BE2C (cell line): ENCODE measurements around the gene SEC24D.

ENCODE experiments used
- DNase-seq: peaks from one replicate; pipeline ENCODE4 v3.0.0-alpha.2; 2020
- H3K27me3 ChIP-seq: fragments of 250-450 bp; sonication (Bioruptor Pico); 2 replicates; pipeline ENCODE4 v1.5.1; 2020; ENCODE audit warnings: mild to moderate bottlenecking
- H3K36me3 ChIP-seq: fragments of 250-450 bp; sonication (Bioruptor Pico); 2 replicates; pipeline ENCODE4 v1.5.1; 2020; ENCODE audit warnings: mild to moderate bottlenecking
- H3K4me1 ChIP-seq: fragments of 250-450 bp; sonication (Bioruptor Pico); 2 replicates; pipeline ENCODE4 v1.5.1; 2020
- H3K4me3 ChIP-seq: 2 replicates; pipeline ENCODE4 v1.5.1; 2011; ENCODE audit warnings: low read depth, low read length
- H3K9me3 ChIP-seq: fragments of 250-450 bp; sonication (Bioruptor Pico); 2 replicates; pipeline ENCODE4 v1.5.1; 2020
- CTCF ChIP-seq: IDR thresholded peaks from 2 replicates; pipeline ENCODE4 v1.5.1; 2012; ENCODE audit warnings: mild to moderate bottlenecking, low read depth, low read length

The SEC24D gene

DNA sequence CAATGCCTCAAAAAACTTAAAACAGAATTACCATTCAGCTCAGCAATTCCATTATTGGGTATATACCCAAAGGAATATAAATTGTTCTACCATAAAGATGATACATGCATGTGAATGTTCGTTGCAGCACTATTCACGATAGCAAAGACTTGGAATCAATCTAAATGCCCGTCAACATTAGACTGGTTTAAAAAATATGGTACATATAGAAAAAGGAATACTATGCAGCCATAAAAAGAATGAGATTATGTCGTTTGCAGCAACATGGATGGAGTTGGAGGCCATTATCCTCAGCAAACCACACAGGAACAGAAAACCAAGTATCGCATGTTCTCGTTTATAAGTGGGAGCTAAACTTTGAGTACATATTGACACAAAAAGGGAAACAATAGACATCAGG lies 41.9 kb upstream of the SEC24D start:
- Histone ChIP-seq H3K4me1 (no peaks in the 10 kb centered on the region), H3K4me3 (no peak overlapping the region), H3K27me3 (no peaks in the 10 kb centered on the region), H3K36me3 (no peaks in the 10 kb centered on the region), H3K9me3 (peaks cover 3% of the 10 kb centered on the region; the same call in 1 of the 2 replicates)
- no peak for DNase-seq
- no peak for TF ChIP-seq CTCF

DNA sequence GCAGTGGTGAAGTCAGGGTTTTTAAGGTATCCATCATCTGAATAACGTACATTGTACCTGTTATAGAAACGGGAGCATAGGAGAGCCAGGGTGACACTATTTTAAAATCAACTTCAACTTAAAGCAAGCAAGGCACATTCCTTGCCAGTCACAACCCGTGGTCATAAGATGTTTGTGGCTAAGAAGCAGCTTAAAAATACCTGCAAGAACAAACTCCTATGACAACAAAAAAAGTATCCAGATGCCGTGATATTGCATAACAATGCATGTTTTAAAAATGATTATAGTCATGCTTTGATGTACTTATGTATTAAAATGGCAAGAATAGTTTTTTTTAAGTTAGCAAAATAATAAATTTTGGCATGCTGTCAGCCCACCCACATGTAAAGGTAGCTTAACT lies 36.3 kb upstream of the SEC24D start:
- H3K36me3 ChIP-seq, result no peaks in the 10 kb centered on the region
- no peak for DNase-seq
- peaks cover 3% of the 10 kb centered on the region; the same call in 1 of the 2 replicates for H3K9me3 ChIP-seq
- no peaks in the 10 kb centered on the region for H3K27me3 ChIP-seq
- no peak overlapping the region for H3K4me3 ChIP-seq
- peaks cover 6% of the 10 kb centered on the region for H3K4me1 ChIP-seq
- TF ChIP-seq CTCF, result no peak

- Histone ChIP-seq H3K4me1 (peaks cover 6% of the 10 kb centered on the region), H3K9me3 (peaks cover 1% of the 10 kb centered on the region; the same call in 1 of the 2 replicates), H3K27me3 (no peaks in the 10 kb centered on the region), H3K4me3 (no peak overlapping the region), H3K36me3 (no peaks in the 10 kb centered on the region)
- no peak for DNase-seq
- no peak for TF ChIP-seq CTCF
Observed at GRCh38 chr4:118869808-118870342, 33.9 kb upstream of the SEC24D start.

GRCh38 chr4:118867311-118868067 lies 31.6 kb upstream of the SEC24D start:
- TF ChIP-seq CTCF, result no peak
- Histone ChIP-seq H3K4me1 (peaks cover 6% of the 10 kb centered on the region), H3K27me3 (no peaks in the 10 kb centered on the region), H3K9me3 (no peaks in the 10 kb centered on the region), H3K36me3 (no peaks in the 10 kb centered on the region), H3K4me3 (no peak overlapping the region)
- DNase-seq, result no peak

DNA sequence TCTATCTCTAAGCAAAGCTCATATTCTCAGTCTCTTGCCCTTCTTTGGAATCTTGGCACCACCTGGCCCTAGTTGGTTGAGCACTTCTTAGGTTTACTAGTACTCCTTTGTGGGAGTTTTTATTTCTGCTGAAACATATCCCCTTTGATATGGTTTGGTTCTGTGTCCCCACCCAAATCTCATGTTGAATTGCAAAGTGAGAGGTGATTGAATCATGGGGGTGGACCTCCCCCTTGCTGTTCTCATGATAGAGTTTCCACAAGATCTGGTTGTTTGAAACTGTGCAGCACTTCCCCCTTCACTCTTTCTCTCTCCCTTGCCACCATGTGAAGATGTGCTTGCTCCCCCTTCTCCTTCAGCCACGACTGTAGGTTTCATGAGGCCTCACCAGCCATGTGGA lies 30.5 kb upstream of the SEC24D start:
- DNase-seq, result no peak
- no peaks in the 10 kb centered on the region for H3K27me3 ChIP-seq

More for the DNA sequence above, 30.5 kb upstream of the SEC24D start:
- Histone ChIP-seq H3K9me3 (no peaks in the 10 kb centered on the region), H3K36me3 (no peaks in the 10 kb centered on the region), H3K4me1 (peaks cover 6% of the 10 kb centered on the region), H3K4me3 (no peak overlapping the region)
- no peak for TF ChIP-seq CTCF
